HCT116 (cell line): ENCODE results near the gene CDK14. TPM values are rescaled to one million over a fixed set of nuclear protein-coding genes. Genes with fewer than 3 reads are reported as not detected.

Experiments used
- ATAC-seq: fragments of 200-7000 bp; cut with Tn5 transposase; 2 replicates; pipeline ENCODE4 v1.9.1; 2020; ENCODE audit warnings: mild to moderate bottlenecking, moderate library complexity
- BruUV-seq: library from RNA; stranded (reverse); fragments of 400-500 nt; replicated peaks from 2 replicates; lab custom pipeline; 2021; lab: Mats Ljungman, UMichigan
- CTCF ChIA-PET: fragments of 300-600 bp; sonication (Branson Sonifier 250); formaldehyde crosslinking; loops from one replicate; lab custom pipeline; 2021; ENCODE audit warnings: antibody characterized with exemption; lab: Charles Lee
- POLR2A ChIA-PET: fragments of 300-600, 350-600 bp; sonication (Branson Sonifier 250); formaldehyde crosslinking; loops from one replicate; lab custom pipeline; 2021; ENCODE audit warnings: antibody characterized with exemption; lab: Charles Lee
- RAD21 ChIA-PET, 2 experiments: fragments of 300-600 bp; sonication (Branson Sonifier 250); formaldehyde crosslinking; loops; one replicate each; lab custom pipeline; 2023; ENCODE audit warnings: low total read pairs in 2 of 2; ENCODE audit not compliant: uncharacterized antibody in 2 of 2, unreplicated experiment in 2 of 2, low non-redundant PET in 1 of 2; lab: Charles Lee
- DNase-seq: peaks from one replicate; pipeline ENCODE4 v3.0.0-alpha.2; 2010; ENCODE audit warnings: low read depth, low spot score
- H2AFZ ChIP-seq: fragments of 200-600 bp; shearing (Covaris generic), sonication (generic); 2 replicates; pipeline ENCODE4 v1.6.1; 2017; ENCODE audit warnings: low read depth, mixed run types, mixed read lengths, antibody characterized with exemption, low read length; ENCODE audit not compliant: poor library complexity, severe bottlenecking
- H3K27ac ChIP-seq: 2 replicates; pipeline ENCODE4 v1.5.1; 2012; ENCODE audit warnings: low read depth, low read length
- H3K27me3 ChIP-seq: fragments of 200-600 bp; sonication (generic); 2 replicates; pipeline ENCODE4 v1.6.1; 2016; ENCODE audit warnings: mixed run types, low read length, mixed read lengths; ENCODE audit not compliant: insufficient read depth
- H3K36me3 ChIP-seq, 2 experiments: fragments of 200-500 bp in 1 of 2; fragments of 200-600 bp in 1 of 2; sonication (Bioruptor generic) in 1 of 2; sonication (generic) in 1 of 2; 2 replicates each; pipeline versions ENCODE4 v1.5.1 to v1.6.1; 2014 to 2016; ENCODE audit warnings: low read length in 2 of 2, inconsistent platforms in 1 of 2, mixed read lengths in 1 of 2, mixed run types in 1 of 2; ENCODE audit not compliant: insufficient read depth in 2 of 2, control insufficient read depth in 1 of 2
- H3K4me1 ChIP-seq, 2 experiments: fragments of 200-600 bp in 1 of 2; sonication (generic) in 1 of 2; 2 replicates each; pipeline versions ENCODE4 v1.5.1 to v1.6.1; 2012 to 2017; ENCODE audit warnings: low read length in 2 of 2, inconsistent platforms in 1 of 2, mild to moderate bottlenecking in 1 of 2, mixed read lengths in 1 of 2, mixed run types in 1 of 2, moderate library complexity in 1 of 2; ENCODE audit not compliant: insufficient read depth in 2 of 2, control insufficient read depth in 1 of 2
- H3K4me2 ChIP-seq: fragments of 200-600 bp; sonication (generic); 2 replicates; pipeline ENCODE4 v1.6.1; 2017; ENCODE audit warnings: mixed run types, low read length, mixed read lengths
- H3K4me3 ChIP-seq, 2 experiments: fragments of 200-600 bp in 1 of 2; sonication (generic) in 1 of 2; replicated peaks in 1 of 2; 2 replicates each; pipeline ENCODE4 v1.5.1; 2011 to 2016; ENCODE audit warnings: low read length in 2 of 2, control low read depth in 1 of 2, low read depth in 1 of 2, mild to moderate bottlenecking in 1 of 2, mixed read lengths in 1 of 2, mixed run types in 1 of 2
- H3K79me2 ChIP-seq: fragments of 200-600 bp; sonication (generic); 2 replicates; pipeline ENCODE4 v1.6.1; 2017; ENCODE audit warnings: mild to moderate bottlenecking, mixed run types, low read length, moderate library complexity, mixed read lengths; ENCODE audit not compliant: insufficient read depth
- H3K9ac ChIP-seq: fragments of 200-600 bp; sonication (generic); 2 replicates; pipeline ENCODE4 v1.6.1; 2016; ENCODE audit warnings: low read length, mixed read lengths
- H3K9me2 ChIP-seq: fragments of 200-600 bp; sonication (generic), shearing (Covaris generic); 2 replicates; pipeline ENCODE4 v1.6.1; 2017; ENCODE audit warnings: mixed run types, mild to moderate bottlenecking, moderate library complexity; ENCODE audit not compliant: insufficient read depth
- H3K9me3 ChIP-seq, 2 experiments: fragments of 200-500 bp in 1 of 2; fragments of 200-600 bp in 1 of 2; sonication (Bioruptor generic) in 1 of 2; sonication (generic) in 1 of 2; 2 replicates each; pipeline ENCODE4 v1.6.1; 2014 to 2017; ENCODE audit warnings: low read length in 2 of 2, mixed read lengths in 2 of 2, inconsistent platforms in 1 of 2, low read depth in 1 of 2, mild to moderate bottlenecking in 1 of 2, mixed run types in 1 of 2, moderate library complexity in 1 of 2; ENCODE audit not compliant: control insufficient read depth in 1 of 2, insufficient read depth in 1 of 2
- H4K20me1 ChIP-seq: fragments of 200-600 bp; sonication (generic), shearing (Covaris generic); 2 replicates; pipeline ENCODE4 v1.6.1; 2017; ENCODE audit warnings: mixed run types, mild to moderate bottlenecking, moderate library complexity; ENCODE audit not compliant: insufficient read depth
- CTCF ChIP-seq, 3 experiments: fragments of 200-600 bp in 1 of 3; sonication (generic) in 1 of 3; IDR thresholded peaks in 2 of 3; conservative IDR thresholded peaks in 1 of 3; 2 replicates each; pipeline ENCODE4 v1.5.1; 2012 to 2017; ENCODE audit warnings: low read depth in 2 of 3, low read length in 2 of 3, antibody characterized with exemption in 1 of 3, borderline replicate concordance in 1 of 3, control low read depth in 1 of 3, mild to moderate bottlenecking in 1 of 3, mixed read lengths in 1 of 3, mixed run types in 1 of 3, moderate library complexity in 1 of 3; ENCODE audit not compliant: insufficient read depth in 1 of 3
- EGR1 ChIP-seq: IDR thresholded peaks from 2 replicates; pipeline ENCODE4 v1.6.1; 2012; ENCODE audit warnings: low read depth
- ELF1 ChIP-seq: IDR thresholded peaks from 2 replicates; pipeline ENCODE4 v1.6.1; 2012; ENCODE audit warnings: low read depth, borderline replicate concordance
- MAX ChIP-seq: IDR thresholded peaks from 2 replicates; pipeline ENCODE4 v1.6.1; 2012
- RAD21 ChIP-seq: IDR thresholded peaks from 2 replicates; pipeline ENCODE4 v1.6.1; 2012; ENCODE audit warnings: low read depth, mild to moderate bottlenecking
- SRF ChIP-seq: IDR thresholded peaks from 2 replicates; pipeline ENCODE4 v1.6.1; 2012; ENCODE audit warnings: low read depth
- intact Hi-C: fragments of 100-400 bp; cut with micrococcal nuclease; formaldehyde crosslinking; loops from 2 replicates; pipeline ENCODE4 v1.10.0; 2022
- total RNA-seq: library from RNA; stranded (reverse); gene quantifications from one replicate; pipeline ENCODE4 v1.2.1, GENCODE V29; 2021; ENCODE audit not compliant: unreplicated experiment

CDK14 gene
- total RNA-seq, 1 experiment from 2014 or later: 10.2 TPM

GRCh38 chr7:90551036-90551435, 45.1 kb upstream of the CDK14 start:
- Histone ChIP-seq H3K27ac (no peak overlapping the region), H3K9me3 (no peaks in the 10 kb centered on the region), H3K9me2 (no peaks in the 10 kb centered on the region), H4K20me1 (no peaks in the 10 kb centered on the region), H3K27me3 (no peaks in the 10 kb centered on the region), H3K4me2 (no peak overlapping the region), H3K4me3 (no peak overlapping the region), H3K9ac (no peak overlapping the region), H3K36me3 (no peaks in the 10 kb centered on the region), H3K4me1 (no peaks in the 10 kb centered on the region)
- CTCF ChIA-PET: no interaction called here
- ATAC-seq: no peak
- POLR2A ChIA-PET: no interaction called here
- RAD21 ChIA-PET: no interaction called here
- no peak for DNase-seq
- TF ChIP-seq ELF1: no peak
- no peak for TF ChIP-seq SRF
- no peak for TF ChIP-seq EGR1
- TF ChIP-seq, all 23 proteins: peak for 0
- intact Hi-C loops: no loop called here
- Histone ChIP-seq H3K79me2 (no peaks in the 10 kb centered on the region), H2AFZ (no peak overlapping the region)
- no TSS peak for BruUV-seq

- H3K4me1 ChIP-seq: no peaks in the 10 kb centered on the region
- no peaks in the 10 kb centered on the region for H4K20me1 ChIP-seq
- H3K9ac ChIP-seq: no peak overlapping the region
- H3K4me3 ChIP-seq: no peak overlapping the region
- ATAC-seq: no peak
- ChIA-PET CTCF (no interaction called here), RAD21 (no interaction called here), POLR2A (no interaction called here)
- H2AFZ ChIP-seq: no peak overlapping the region
- no peak overlapping the region for H3K27ac ChIP-seq
- no peak for DNase-seq
- no peaks in the 10 kb centered on the region for H3K79me2 ChIP-seq
- H3K4me2 ChIP-seq: no peak overlapping the region
- intact Hi-C loops: loop anchor here (1.0 to 2.0 kb wide), 2 partner anchors 77 to 482 kb away; no protein-coding TSS in a partner anchor
- no peaks in the 10 kb centered on the region for H3K27me3 ChIP-seq
- H3K36me3 ChIP-seq: no peaks in the 10 kb centered on the region
- BruUV-seq: no TSS peak
- H3K9me2 ChIP-seq: no peaks in the 10 kb centered on the region
- no peaks in the 10 kb centered on the region for H3K9me3 ChIP-seq
- TF ChIP-seq RAD21: peak; percentile 56
- no peak for TF ChIP-seq MAX
- peak in 2 of 3 experiments; percentile 28 to 36; a peak in 2 of 6 replicates for TF ChIP-seq CTCF (IDR thresholded peaks at IDR 0.05 in 2 of 3, conservative IDR thresholded peaks at IDR 0.05 in 1 of 3; ENCODE audit: borderline replicate concordance in 1 of 3, insufficient read depth in 1 of 3, low read depth in 2 of 3, low read length in 2 of 3)
These were observed 43.6 kb upstream of the CDK14 start for GRCh38 chr7:90552521-90552920.
